GM12878 (cell line): Measurements from ENCODE around the gene ARL5C. TPM values are rescaled to one million over a fixed set of nuclear protein-coding genes. Genes with fewer than 3 reads are reported as not detected.

Experiments
- ATAC-seq: fragments of 200-7000 bp; cut with Tn5 transposase; 3 replicates; pipeline ENCODE4 v1.9.1; 2020; ENCODE audit warnings: mild to moderate bottlenecking, moderate library complexity
- BruUV-seq: library from RNA; stranded (reverse); fragments of 400-500 nt; replicated peaks from 2 replicates; lab custom pipeline; 2021; lab: Mats Ljungman, UMichigan
- CTCF ChIA-PET: fragments of 300-600 bp; sonication (Branson Sonifier 250); formaldehyde crosslinking; extraction: SDS; loops from one replicate; lab custom pipeline; 2021; ENCODE audit warnings: inconsistent platforms; lab: Yijun Ruan, JAX
- POLR2A ChIA-PET: fragments of 350-600 bp; formaldehyde crosslinking; extraction: SDS; loops from one replicate; lab custom pipeline; 2021; ENCODE audit warnings: inconsistent platforms; lab: Charles Lee
- RAD21 ChIA-PET: fragments of 300-600 bp; sonication (Branson Sonifier 250); formaldehyde crosslinking; loops from one replicate; lab custom pipeline; 2023; ENCODE audit warnings: antibody characterized with exemption; ENCODE audit not compliant: unreplicated experiment; lab: Charles Lee
- SMC1A ChIA-PET: fragments of 300-600 bp; sonication (Branson Sonifier 250); formaldehyde crosslinking; loops from one replicate; lab custom pipeline; 2023; ENCODE audit not compliant: unreplicated experiment, uncharacterized antibody; lab: Charles Lee
- DNase-seq: peaks from one replicate; pipeline ENCODE4 v3.0.0-alpha.2; 2011; ENCODE audit warnings: low read depth, low spot score
- FAIRE-seq: peaks from 3 replicates; lab custom pipeline; 2011; peaks lifted over from hg19 to GRCh38; lab: Jason Lieb, UNC
- H2AFZ ChIP-seq: 2 replicates; pipeline ENCODE4 v1.6.0; 2011; ENCODE audit warnings: low read depth, low read length, control low read depth; ENCODE audit not compliant: control insufficient read depth
- H3K27ac ChIP-seq: 2 replicates; pipeline ENCODE4 v1.5.1; 2011; ENCODE audit warnings: control low read depth; ENCODE audit not compliant: control insufficient read depth, insufficient read depth
- H3K27me3 ChIP-seq, 2 experiments: replicated peaks in 1 of 2; 2 replicates each; pipeline versions ENCODE4 v1.6.0 to v1.6.1; 2011; ENCODE audit warnings: low read length in 1 of 2; ENCODE audit not compliant: control insufficient read depth in 2 of 2, insufficient read depth in 2 of 2
- H3K36me3 ChIP-seq, 2 experiments: 2 replicates each; pipeline ENCODE4 v1.5.1; 2011; ENCODE audit warnings: low read length in 1 of 2; ENCODE audit not compliant: control insufficient read depth in 2 of 2, insufficient read depth in 2 of 2
- H3K4me1 ChIP-seq: 2 replicates; pipeline ENCODE4 v1.6.1; 2011; ENCODE audit warnings: mild to moderate bottlenecking, low read length, moderate library complexity, mixed read lengths; ENCODE audit not compliant: control insufficient read depth, insufficient read depth
- H3K4me2 ChIP-seq: 2 replicates; pipeline ENCODE4 v1.6.0; 2011; ENCODE audit warnings: control low read depth; ENCODE audit not compliant: control insufficient read depth, insufficient read depth
- H3K4me3 ChIP-seq: fragments of 200-600 bp; sonication (generic); 2 replicates; pipeline ENCODE4 v1.5.1; 2016
- H3K79me2 ChIP-seq: 2 replicates; pipeline ENCODE4 v1.6.0; 2011; ENCODE audit warnings: low read length; ENCODE audit not compliant: control insufficient read depth, insufficient read depth
- H3K9ac ChIP-seq: 2 replicates; pipeline ENCODE4 v1.8.0; 2011; ENCODE audit warnings: low read length, control low read depth, mixed read lengths; ENCODE audit not compliant: control insufficient read depth, insufficient read depth
- H3K9me3 ChIP-seq: replicated peaks from 3 replicates; pipeline ENCODE4 v1.5.1; 2011; ENCODE audit warnings: mild to moderate bottlenecking, low read length; ENCODE audit not compliant: control insufficient read depth, insufficient read depth
- H4K20me1 ChIP-seq: 2 replicates; pipeline ENCODE4 v1.6.0; 2011; ENCODE audit not compliant: control insufficient read depth, insufficient read depth
- CEBPB ChIP-seq, 2 experiments: fragments of 150-350 bp in 1 of 2; IDR thresholded peaks; 2 replicates each; pipeline ENCODE4 v1.6.1; 2012 to 2014; ENCODE audit warnings: low read depth in 2 of 2, low read length in 2 of 2, borderline replicate concordance in 1 of 2, inconsistent platforms in 1 of 2
- CHD1 ChIP-seq: IDR thresholded peaks from 2 replicates; pipeline ENCODE4 v1.6.1; 2012; ENCODE audit warnings: low read depth, low read length, improper control_type of control experiment
- FOXK2 ChIP-seq: fragments of 450-650 bp; IDR thresholded peaks from 2 replicates; pipeline ENCODE4 v1.6.1; 2017; ENCODE audit warnings: mild to moderate bottlenecking, moderate library complexity
- JUND ChIP-seq: IDR thresholded peaks from 2 replicates; pipeline ENCODE4 v1.6.1; 2012; ENCODE audit warnings: low read depth, mild to moderate bottlenecking, low read length, improper control_type of control experiment, moderate library complexity
- NR2C1 ChIP-seq: fragments of 450-650 bp; IDR thresholded peaks from 2 replicates; pipeline ENCODE4 v1.6.1; 2017; ENCODE audit warnings: antibody characterized with exemption, mild to moderate bottlenecking, moderate library complexity
- PAX8 ChIP-seq: fragments of 450-650 bp; IDR thresholded peaks from 2 replicates; pipeline ENCODE4 v1.6.1; 2017; ENCODE audit warnings: mild to moderate bottlenecking, moderate library complexity
- SUZ12 ChIP-seq: fragments of 200-600 bp; sonication (generic); IDR thresholded peaks from one replicate; pipeline ENCODE4 v1.6.1; 2018; ENCODE audit warnings: antibody characterized with exemption, mild to moderate bottlenecking; ENCODE audit not compliant: unreplicated experiment
- ZNF24 ChIP-seq: fragments of 450-650 bp; IDR thresholded peaks from 2 replicates; pipeline ENCODE4 v1.6.1; 2017; ENCODE audit warnings: antibody characterized with exemption, mild to moderate bottlenecking
- WGBS: methylation state at CpG from one replicate; pipeline ENCODE4 v1.1.6; 2016; ENCODE audit warnings: low lambda C conversion rate; ENCODE audit not compliant: insufficient replicate concordance, insufficient coverage; ENCODE audit errors: missing lambda C conversion rate; 5-methylcytosine and 5-hydroxymethylcytosine counted together
- in situ Hi-C: fragments of 300-500 bp; cut with MboI; formaldehyde crosslinking; loops from 9 replicates; pipeline ENCODE4 v1.14.3; 2018; ENCODE audit warnings: mixed read lengths
- intact Hi-C: fragments of 100-400 bp; cut with micrococcal nuclease; formaldehyde crosslinking; loops from one replicate; pipeline ENCODE4 v1.14.2; 2022; ENCODE audit not compliant: unreplicated experiment
- polyA plus RNA-seq, 11 experiments: library from polyadenylated mRNA; depleted of rRNA in 4 of 11; unstranded in 6 of 11; stranded (reverse) in 5 of 11; fragments of >200 nt; fragmentation: Nextera tagmentation in 4 of 11; fragmentation: Illumina TruSeq in 1 of 11; extraction: Ambion mirVana in 4 of 11; extraction: Trizol in 1 of 11; gene quantifications; 1 replicate in 1 of 11; 2 replicates in 10 of 11; pipeline versions ENCODE4 v1.2.1 to v1.2.3, GENCODE V29; 2011 to 2016; ENCODE audit warnings: inconsistent platforms in 2 of 11, missing spikeins in 2 of 11, low read depth in 1 of 11
- total RNA-seq, 4 experiments: library from RNA; depleted of rRNA in 3 of 4; stranded (reverse); fragments of >200 nt in 3 of 4; fragmentation: Illumina TruSeq in 1 of 4; extraction: Trizol in 1 of 4; gene quantifications; 2 replicates each; pipeline versions ENCODE4 v1.2.1 to v1.2.3, GENCODE V29; 2013 to 2021
- TF ChIP-seq, protein P1 (sequence below): fragments of 450-650 bp; IDR thresholded peaks from 2 replicates; pipeline ENCODE4 v1.6.1; 2016; ENCODE audit warnings: mild to moderate bottlenecking

The ARL5C gene
- total and polyA plus RNA-seq, 10 of the 15 experiments (the other 5 are each of a cell fraction or from before 2014, with no cell fraction given): not detected

- TF ChIP-seq, protein P1, sequence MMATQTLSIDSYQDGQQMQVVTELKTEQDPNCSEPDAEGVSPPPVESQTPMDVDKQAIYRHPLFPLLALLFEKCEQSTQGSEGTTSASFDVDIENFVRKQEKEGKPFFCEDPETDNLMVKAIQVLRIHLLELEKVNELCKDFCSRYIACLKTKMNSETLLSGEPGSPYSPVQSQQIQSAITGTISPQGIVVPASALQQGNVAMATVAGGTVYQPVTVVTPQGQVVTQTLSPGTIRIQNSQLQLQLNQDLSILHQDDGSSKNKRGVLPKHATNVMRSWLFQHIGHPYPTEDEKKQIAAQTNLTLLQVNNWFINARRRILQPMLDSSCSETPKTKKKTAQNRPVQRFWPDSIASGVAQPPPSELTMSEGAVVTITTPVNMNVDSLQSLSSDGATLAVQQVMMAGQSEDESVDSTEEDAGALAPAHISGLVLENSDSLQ: no peak
- TF ChIP-seq CHD1: no peak
- no peak for TF ChIP-seq NR2C1
- no peak for TF ChIP-seq ZNF24
- TF ChIP-seq FOXK2: no peak
- TF ChIP-seq JUND: no peak
- no peak for TF ChIP-seq CEBPB (IDR thresholded peaks at IDR 0.05; ENCODE audit: borderline replicate concordance in 1 of 2, low read depth in 2 of 2, low read length in 2 of 2)
Observed at GRCh38 chr17:39151943-39152818, 13.8 kb downstream of the ARL5C start (continued).

- in situ Hi-C loops: loop anchor here (5.0 to 10.0 kb wide), 2 partner anchors 164 to 397 kb away; partner anchors contain the start of gene PSMB3
- Histone ChIP-seq H3K27me3 (peaks cover 5 to 13% of the 10 kb centered on the region in 2 experiments), H4K20me1 (no peaks in the 10 kb centered on the region), H3K9me3 (no peaks in the 10 kb centered on the region), H3K36me3 (no peaks in the 10 kb centered on the region), H3K27ac (no peak within 1 kb of the TSS)
- POLR2A ChIA-PET: interaction anchor here (1.1 kb wide), 1 partner anchor 32 kb away, joined by 5 read pairs; no protein-coding TSS in a partner anchor
- RAD21 ChIA-PET: interaction anchor here (0.7 to 3.9 kb wide), 5 partner anchors 12 to 167 kb away, joined by 3 to 142 read pairs (median 10); no protein-coding TSS in a partner anchor
- SMC1A ChIA-PET: interaction anchor here (3.2 to 4.2 kb wide), 3 partner anchors 13 to 167 kb away, joined by 18 to 117 read pairs (median 47); partner anchors contain the start of gene ARL5C
- BruUV-seq: no TSS peak
- FAIRE-seq: no peak
- 10% methylated on average over 23 of the region's 68 CpGs for WGBS
- CTCF ChIA-PET: interaction anchor here (0.8 to 5.9 kb wide), 8 partner anchors 14 to 279 kb away, joined by 3 to 208 read pairs (median 5); partner anchors contain the start of gene ARL5C
- no peak for DNase-seq
- no peak for TF ChIP-seq PAX8
- TF ChIP-seq SUZ12: peak; percentile 99
- TF ChIP-seq, all 136 proteins: peak for 1
- Histone ChIP-seq H3K4me2 (peak within 1 kb of the TSS; percentile 98; the same call in 1 of the 2 replicates), H3K4me3 (peak within 1 kb of the TSS; percentile 87; the same call in 1 of the 2 replicates), H2AFZ (no peak within 1 kb of the TSS), H3K79me2 (no peaks in the 10 kb centered on the region), H3K4me1 (peaks cover 8% of the 10 kb centered on the region), H3K9ac (no peak within 1 kb of the TSS)
- no peak for ATAC-seq
- intact Hi-C loops: loop anchor here (5.0 kb wide), 3 partner anchors 91 to 354 kb away; partner anchors contain the start of gene PIP4K2B
Observed at GRCh38 chr17:39151150-39151942, 14.6 kb downstream of the ARL5C start, which contains the start of gene PLXDC1. Gene PLXDC1, minus strand, starts transcription at chr17:39151637. Its CDS starts 200 bp downstream, at chr17:39151437.
